ENCODE data around the gene CRYBB3. TPM values are rescaled to one million over a fixed set of nuclear protein-coding genes. Genes with fewer than 3 reads are reported as not detected.
A peak's percentile ranks its signal among the peaks of the same experiment; 100 is the strongest.
"Not testable (repeated sequence)": the region's sequence is repeated elsewhere in the genome, so short reads cannot be mapped to it uniquely, and the experiment has no call there.

CRYBB3 gene
- total RNA-seq, 4 donors from 2014 or later = 2.3 TPM; not detected in 3

GRCh38 chr22:25235547-25236290 lies 36.1 kb downstream of the CRYBB3 start:
- Histone ChIP-seq H3K27ac (no peak overlapping the region), H3K4me1 (no peaks in the 10 kb centered on the region), H3K36me3 (no peaks in the 10 kb centered on the region), H3K9me3 (no peaks in the 10 kb centered on the region), H3K4me3 (no peak overlapping the region), H3K27me3 (no peaks in the 10 kb centered on the region)
- TF ChIP-seq, protein P1, sequence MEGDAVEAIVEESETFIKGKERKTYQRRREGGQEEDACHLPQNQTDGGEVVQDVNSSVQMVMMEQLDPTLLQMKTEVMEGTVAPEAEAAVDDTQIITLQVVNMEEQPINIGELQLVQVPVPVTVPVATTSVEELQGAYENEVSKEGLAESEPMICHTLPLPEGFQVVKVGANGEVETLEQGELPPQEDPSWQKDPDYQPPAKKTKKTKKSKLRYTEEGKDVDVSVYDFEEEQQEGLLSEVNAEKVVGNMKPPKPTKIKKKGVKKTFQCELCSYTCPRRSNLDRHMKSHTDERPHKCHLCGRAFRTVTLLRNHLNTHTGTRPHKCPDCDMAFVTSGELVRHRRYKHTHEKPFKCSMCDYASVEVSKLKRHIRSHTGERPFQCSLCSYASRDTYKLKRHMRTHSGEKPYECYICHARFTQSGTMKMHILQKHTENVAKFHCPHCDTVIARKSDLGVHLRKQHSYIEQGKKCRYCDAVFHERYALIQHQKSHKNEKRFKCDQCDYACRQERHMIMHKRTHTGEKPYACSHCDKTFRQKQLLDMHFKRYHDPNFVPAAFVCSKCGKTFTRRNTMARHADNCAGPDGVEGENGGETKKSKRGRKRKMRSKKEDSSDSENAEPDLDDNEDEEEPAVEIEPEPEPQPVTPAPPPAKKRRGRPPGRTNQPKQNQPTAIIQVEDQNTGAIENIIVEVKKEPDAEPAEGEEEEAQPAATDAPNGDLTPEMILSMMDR (IDR thresholded peaks at IDR 0.05) = peak in 4 of 6 experiments; percentile 32 to 74 (median 67)
- no peak for TF ChIP-seq POLR2A (IDR thresholded peaks at IDR 0.05)
- peak in 2 of 3 donors; percentile 80 to 83 for DNase-seq

GRCh38 chr22:25236417-25236816 lies 36.8 kb downstream of the CRYBB3 start:
- Histone ChIP-seq H3K9me3 (no peaks in the 10 kb centered on the region), H3K4me3 (no peak overlapping the region), H3K4me1 (no peaks in the 10 kb centered on the region), H3K27ac (no peak overlapping the region), H3K36me3 (no peaks in the 10 kb centered on the region), H3K27me3 (no peaks in the 10 kb centered on the region)
- TF ChIP-seq, protein P1 (IDR thresholded peaks at IDR 0.05) = no peak
- no peak for TF ChIP-seq POLR2A (IDR thresholded peaks at IDR 0.05)
- no peak for DNase-seq

DNA sequence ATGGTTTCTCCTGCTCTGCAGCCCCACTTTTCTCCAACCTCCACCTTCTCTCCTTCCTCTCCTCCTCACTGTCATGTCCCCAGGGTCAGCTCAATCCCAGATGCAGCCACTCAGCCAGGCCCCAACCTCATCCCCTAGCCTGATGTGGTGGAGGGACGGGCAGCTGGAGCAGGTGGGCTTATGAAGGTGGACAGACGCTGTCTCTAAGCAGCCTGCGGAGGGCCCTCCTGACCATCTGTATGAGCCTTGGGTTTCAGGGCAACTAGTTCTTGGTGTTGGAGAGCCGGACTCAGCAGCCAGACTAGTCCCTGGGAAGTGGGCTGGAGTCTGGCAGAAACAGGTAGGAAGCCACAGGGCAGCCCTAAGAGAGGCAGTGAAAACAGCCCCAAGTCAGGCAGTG lies 37.8 kb downstream of the CRYBB3 start:
- no peaks in the 10 kb centered on the region for H3K36me3 ChIP-seq
- no peaks in the 10 kb centered on the region for H3K4me1 ChIP-seq
- no peaks in the 10 kb centered on the region for H3K9me3 ChIP-seq
- no peak overlapping the region for H3K27ac ChIP-seq
- H3K27me3 ChIP-seq = no peaks in the 10 kb centered on the region
- no peak overlapping the region for H3K4me3 ChIP-seq
- no peak for TF ChIP-seq POLR2A (IDR thresholded peaks at IDR 0.05)
- TF ChIP-seq, protein P1 (IDR thresholded peaks at IDR 0.05) = no peak
- no peak for DNase-seq

DNA sequence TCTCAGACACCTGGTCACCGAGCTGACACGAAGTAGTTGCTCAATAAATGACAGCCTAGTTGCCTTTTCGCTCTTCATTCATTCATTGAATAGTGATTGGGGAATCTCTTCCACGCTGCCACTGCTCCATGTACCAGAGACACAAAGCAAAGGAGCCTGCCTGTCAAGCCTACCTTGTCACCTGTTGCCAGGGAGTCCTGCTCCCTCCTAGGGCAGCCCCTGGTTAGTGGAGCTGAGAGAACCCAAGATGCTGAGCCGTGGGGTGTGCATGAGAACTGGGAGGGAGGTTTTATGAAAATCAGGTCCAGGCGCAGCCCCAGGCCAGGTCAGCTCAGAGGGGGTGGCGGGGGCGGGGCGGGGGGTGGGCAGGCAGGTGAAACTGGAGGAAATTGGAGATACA lies 38.4 kb downstream of the CRYBB3 start:
- not testable (repeated sequence) for H3K27ac ChIP-seq, H3K9me3 ChIP-seq, DNase-seq, H3K36me3 ChIP-seq, H3K4me3 ChIP-seq, H3K27me3 ChIP-seq, H3K4me1 ChIP-seq

DNA sequence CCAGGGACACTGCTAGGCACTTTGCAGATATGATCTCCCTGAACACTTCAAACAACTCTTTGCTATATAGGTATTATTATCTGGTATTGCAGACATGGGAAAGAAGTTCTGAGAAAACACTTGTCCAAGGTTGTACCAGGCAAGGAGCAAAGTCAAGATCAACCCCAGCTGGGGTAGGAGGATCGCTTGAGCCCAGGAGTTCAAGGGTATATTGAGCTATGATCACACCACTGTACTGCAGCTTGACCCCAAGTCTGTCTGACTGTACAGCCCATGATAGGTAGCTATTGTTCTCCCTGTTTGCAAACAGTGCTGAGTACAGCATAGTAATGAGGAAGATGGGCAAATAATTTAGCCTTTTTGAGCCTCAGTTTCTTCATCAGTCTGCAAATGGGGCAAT lies 55.5 kb downstream of the CRYBB3 start:
- not testable (repeated sequence) for H3K4me1 ChIP-seq, H3K9me3 ChIP-seq, DNase-seq, H3K27ac ChIP-seq, H3K27me3 ChIP-seq, H3K36me3 ChIP-seq, H3K4me3 ChIP-seq

Small RNA genes within 50 kb of the gene (small RNA-seq; reads per million reads assigned to genes)
- 0 reads per million in 2 donors for gene Z99916.2

Other genes with a start within 250 kb of the CRYBB3 start
- 100 to 1,000 TPM in 3 of 4 donors, 10 to 100 TPM in 1; 41.3 to 149 (median 113) TPM for gene KIAA1671, start 247.1 kb upstream of the CRYBB3 start, total RNA-seq
- gene CRYBB2, start 19.8 kb downstream of the CRYBB3 start, total RNA-seq = 1 to 10 TPM in 3 of 4 donors, not detected in 1; 1.6 to 9.9 (median 2.7) TPM